ENCODE results near the gene ZNF585A. TPM values are rescaled to one million over a fixed set of nuclear protein-coding genes. Genes with fewer than 3 reads are reported as not detected.

Gene ZNF585A
- total and polyA plus RNA-seq, 2 of the 8 experiments (the other 6 are each of a cell fraction or from before 2014, with no cell fraction given): 4.5 to 8.3 TPM

GRCh38 chr19:37197768-37198167 is 25.3 kb upstream of the ZNF585A start:
- Histone ChIP-seq H3K14ac (ENCODE audit: insufficient read length) (no peak overlapping the region), H2AK5ac (ENCODE audit: low read depth, low read length) (no peak overlapping the region), H3K4me2 (ENCODE audit: insufficient read depth in 1 of 2, low read depth in 2 of 2, low read length in 2 of 2) (no peak overlapping the region), H3K23ac (ENCODE audit: insufficient read length) (no peak overlapping the region), H3K18ac (ENCODE audit: extremely low read depth, low read length) (no peak overlapping the region), H2BK20ac (ENCODE audit: low read length) (no peak overlapping the region), H3K4me1 (replicated peaks in 1 of 4; ENCODE audit: control insufficient read depth in 3 of 4, insufficient read depth in 4 of 4, low read length in 3 of 4) (no peaks in the 10 kb centered on the region), H3K27ac (ENCODE audit: low read depth, low read length) (no peak overlapping the region), H3K56ac (replicated peaks; ENCODE audit: insufficient read length, low read depth, low read length) (no peak overlapping the region), H2AFZ (ENCODE audit: low read length) (no peak overlapping the region), H3K4me3 (ENCODE audit: extremely low read depth in 1 of 4, insufficient read depth in 2 of 4, low read depth in 3 of 4, low read length in 4 of 4) (no peak overlapping the region), H3K9me3 (ENCODE audit: insufficient read depth in 2 of 2, low read depth in 1 of 2, low read length in 1 of 2) (peaks cover 2 to 4% of the 10 kb centered on the region in 2 experiments; a peak in 2 of 4 replicates), H2BK15ac (ENCODE audit: low read length) (no peak overlapping the region), H3K79me1 (ENCODE audit: low read depth, low read length) (no peaks in the 10 kb centered on the region), H3K36me3 (ENCODE audit: control insufficient read depth in 2 of 4, insufficient read depth in 4 of 4, low read length in 3 of 4) (peaks cover 0 to 10% (median 5%) of the 10 kb centered on the region in 4 experiments; a peak in 4 of 8 replicates), H3K9ac (replicated peaks in 1 of 4; ENCODE audit: extremely low read depth in 1 of 4, low read depth in 3 of 4, low read length in 3 of 4) (no peak overlapping the region), H2BK12ac (ENCODE audit: low read depth, low read length) (no peak overlapping the region), H3K79me2 (ENCODE audit: control insufficient read depth in 1 of 2, insufficient read depth in 2 of 2, low read length in 2 of 2) (no peaks in the 10 kb centered on the region), H2BK5ac (ENCODE audit: low read depth, low read length) (no peak overlapping the region), H4K8ac (ENCODE audit: extremely low read depth, insufficient read depth, low read length) (no peak overlapping the region), H3K4ac (replicated peaks; ENCODE audit: insufficient read length, low read depth, low read length) (no peak overlapping the region), H3K23me2 (ENCODE audit: low read depth, low read length) (no peaks in the 10 kb centered on the region), H4K91ac (replicated peaks; ENCODE audit: insufficient read length, low read length) (no peak overlapping the region), H4K5ac (ENCODE audit: insufficient read length, low read depth, low read length) (no peak overlapping the region), H3K27me3 (replicated peaks in 1 of 4; ENCODE audit: control insufficient read depth in 3 of 4, extremely low read depth in 1 of 4, insufficient read depth in 3 of 4, low read length in 3 of 4) (no peaks in the 10 kb centered on the region), H4K20me1 (replicated peaks in 1 of 2; ENCODE audit: control insufficient read depth in 1 of 2, insufficient read depth in 2 of 2, low read length in 2 of 2) (no peaks in the 10 kb centered on the region), H2BK120ac (replicated peaks; ENCODE audit: low read depth, low read length) (no peak overlapping the region)
- POLR2A ChIA-PET (ENCODE audit: partially characterized antibody): no interaction called here
- WGBS, 2 experiments (ENCODE audit: extremely low coverage in 1 of 2, insufficient coverage in 1 of 2, insufficient read length in 1 of 2, insufficient replicate concordance in 2 of 2, low coverage in 1 of 2, low lambda C conversion rate in 2 of 2, missing lambda C conversion rate in 1 of 2): 88% methylated on average over 2 of the region's 2 CpGs; no CpG with 5 or more reads in 1 of the 2 experiments
- CTCF ChIA-PET (ENCODE audit: partially characterized antibody): interaction anchor here (0.7 kb wide), 1 partner anchor 1453 kb away, joined by 4 read pairs; no protein-coding TSS in a partner anchor
- TF ChIP-seq GTF2F1 (IDR thresholded peaks at IDR 0.05; ENCODE audit: borderline replicate concordance, low read depth, low read length) (no peak), KDM4A (IDR thresholded peaks at IDR 0.05; ENCODE audit: low read depth, low read length, severe bottlenecking) (no peak), HDAC2 (IDR thresholded peaks at IDR 0.05; ENCODE audit: borderline replicate concordance in 1 of 2, low read depth in 2 of 2, low read length in 2 of 2) (no peak), BACH1 (IDR thresholded peaks at IDR 0.05; ENCODE audit: low read length) (no peak)
- no peak for FAIRE-seq
- DNase-seq (ENCODE audit: low read depth in 1 of 2, low spot score in 2 of 2): no peak

All from H1 (cell line).